T-helper 2 cell treated with Interferon-gamma antibody and Interleukin-4, amounts not matched to agents 5 μg/mL and 100 μg/mL, for 36 hours (primary cell): Measurements from ENCODE around the gene POLN.
"Not testable (repeated sequence)": the region's sequence is repeated elsewhere in the genome, so short reads cannot be mapped to it uniquely, and the experiment has no call there.

Experiments used
- DNase-seq: peaks from one replicate; pipeline ENCODE4 v3.0.0; 2021; ENCODE audit warnings: low spot score
- H3K27ac Mint-ChIP-seq: one replicate; pipeline ENCODE4 v1.8.0; 2021; ENCODE audit warnings: mild to moderate bottlenecking, mixed read lengths
- H3K27me3 Mint-ChIP-seq: one replicate; pipeline ENCODE4 v1.8.0; 2021; ENCODE audit warnings: low read depth, mixed read lengths
- H3K36me3 Mint-ChIP-seq: one replicate; pipeline ENCODE4 v1.8.0; 2021; ENCODE audit warnings: low read depth, mixed read lengths
- H3K4me1 Mint-ChIP-seq: one replicate; pipeline ENCODE4 v1.8.0; 2021; ENCODE audit warnings: low read depth, mixed read lengths
- H3K4me3 Mint-ChIP-seq: one replicate; pipeline ENCODE4 v1.8.0; 2022; ENCODE audit warnings: mild to moderate bottlenecking, moderate library complexity, mixed read lengths
- H3K9me3 Mint-ChIP-seq: one replicate; pipeline ENCODE4 v1.8.0; 2021; ENCODE audit warnings: mixed read lengths

POLN gene

DNA sequence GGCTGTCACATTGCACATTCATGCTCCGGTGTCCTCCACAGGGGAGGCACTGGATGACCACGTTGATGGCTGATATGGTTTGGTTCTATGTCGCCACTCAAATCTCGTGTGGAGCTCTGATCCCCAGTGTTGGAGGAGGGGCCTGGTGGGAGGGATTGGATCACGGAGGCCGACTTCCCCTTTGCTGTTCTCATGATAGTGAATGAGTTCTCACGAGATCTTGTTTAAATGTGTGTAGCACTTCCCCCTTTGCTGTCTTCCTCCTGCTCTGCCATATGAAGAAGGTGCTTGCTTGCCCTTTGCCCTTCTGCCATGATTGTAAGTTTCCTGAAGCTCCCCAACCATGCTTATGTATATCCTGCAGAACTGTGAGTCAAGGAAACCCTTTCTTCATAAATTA, 205.1 kb downstream of the POLN start:
- DNase-seq, result no peak
- Mint-ChIP-seq H3K36me3 (no peaks in the 10 kb centered on the region), H3K4me3 (no peak overlapping the region), H3K4me1 (peaks cover 2% of the 10 kb centered on the region), H3K27ac (no peak overlapping the region), H3K27me3 (peaks cover 58% of the 10 kb centered on the region), H3K9me3 (no peaks in the 10 kb centered on the region)

DNA sequence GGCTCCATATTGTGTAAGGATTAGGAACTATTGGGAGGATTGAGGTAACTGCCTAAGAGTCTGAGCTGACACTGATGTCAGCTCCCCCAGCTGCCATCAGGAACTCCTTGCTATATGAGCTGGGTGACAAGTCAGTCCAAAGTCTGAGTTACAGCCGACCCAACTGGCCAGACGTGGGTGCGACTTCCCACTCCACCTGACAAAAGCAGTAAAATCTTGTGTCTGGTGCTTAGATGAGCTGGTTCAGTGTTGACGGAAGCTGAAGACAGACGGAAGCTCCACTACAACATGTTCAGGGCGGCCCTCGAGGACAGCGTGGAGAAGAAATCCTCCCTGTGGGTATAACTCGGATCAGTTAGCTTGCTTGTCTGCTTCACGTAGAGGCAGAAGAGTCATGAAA, 205.6 kb downstream of the POLN start:
- Mint-ChIP-seq H3K27ac (no peak overlapping the region), H3K4me1 (peaks cover 2% of the 10 kb centered on the region), H3K9me3 (no peaks in the 10 kb centered on the region), H3K4me3 (no peak overlapping the region), H3K27me3 (peaks cover 56% of the 10 kb centered on the region), H3K36me3 (no peaks in the 10 kb centered on the region)
- no peak for DNase-seq

DNA sequence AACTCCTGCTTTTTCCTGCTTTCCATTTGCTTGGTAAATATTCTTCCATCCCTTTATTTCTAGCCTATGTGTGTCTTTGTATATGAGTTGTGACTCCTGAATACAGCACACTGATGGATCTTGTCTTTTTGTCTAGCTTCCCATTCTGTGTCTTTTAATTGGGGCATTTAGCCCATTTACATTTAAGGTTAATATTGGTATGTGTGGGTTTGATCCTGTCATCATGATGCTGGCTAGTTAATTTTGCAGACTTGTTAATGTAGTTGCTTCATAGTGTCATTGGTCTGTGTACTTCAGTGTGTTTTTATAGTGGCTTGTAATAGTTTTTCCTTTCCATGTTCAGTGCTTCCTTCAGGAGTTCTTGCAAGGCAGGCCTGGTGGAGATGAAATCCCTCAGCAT, 210.8 kb downstream of the POLN start:
- not testable (repeated sequence) for DNase-seq, H3K4me1 Mint-ChIP-seq, H3K27ac Mint-ChIP-seq, H3K36me3 Mint-ChIP-seq, H3K4me3 Mint-ChIP-seq
- H3K27me3 Mint-ChIP-seq, result peaks cover 63% of the 10 kb centered on the region
- peaks cover 12% of the 10 kb centered on the region for H3K9me3 Mint-ChIP-seq

DNA sequence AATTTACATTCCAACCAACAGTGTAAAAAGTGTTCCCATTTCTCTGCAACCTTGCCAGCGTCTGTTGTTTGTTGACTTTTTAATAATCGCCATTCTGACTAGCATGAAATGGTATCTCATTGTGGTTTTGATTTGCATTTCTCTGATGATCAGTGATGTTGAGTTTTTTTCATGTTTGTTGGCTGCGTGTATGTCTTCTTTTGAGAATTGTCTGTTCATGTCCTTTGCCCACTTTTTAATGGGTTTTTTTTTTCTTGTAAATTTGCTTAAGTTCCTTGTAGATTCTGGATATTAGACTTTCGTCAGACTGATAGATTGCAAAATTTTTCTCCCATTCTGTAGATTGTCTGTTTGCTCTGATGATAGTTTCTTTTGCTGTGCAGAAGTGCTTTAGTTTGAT, 214.8 kb downstream of the POLN start:
- not testable (repeated sequence) for DNase-seq, H3K4me1 Mint-ChIP-seq, H3K27ac Mint-ChIP-seq, H3K36me3 Mint-ChIP-seq, H3K4me3 Mint-ChIP-seq
- Mint-ChIP-seq H3K27me3 (peaks cover 59% of the 10 kb centered on the region), H3K9me3 (peaks cover 12% of the 10 kb centered on the region)

DNA sequence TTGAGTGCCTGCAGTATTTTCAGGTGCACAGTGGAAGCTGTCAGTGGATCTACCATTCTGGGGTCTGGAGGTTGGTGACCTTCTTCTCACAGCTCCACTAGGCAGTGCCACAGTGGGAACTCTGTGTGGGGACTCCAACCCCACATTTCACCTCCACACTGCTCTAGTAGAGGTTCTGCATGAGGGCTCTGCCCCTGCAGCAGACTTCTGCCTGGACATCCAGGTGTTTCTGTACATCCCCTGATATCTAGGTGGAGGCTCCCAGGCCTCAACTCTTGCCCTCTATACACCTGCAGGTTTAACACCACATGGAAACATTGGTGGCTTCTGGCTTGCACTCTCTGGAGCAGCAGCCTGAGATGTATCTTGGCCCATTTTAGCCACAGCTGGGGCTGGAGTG, 216.1 kb downstream of the POLN start:
- no peaks in the 10 kb centered on the region for H3K36me3 Mint-ChIP-seq
- H3K4me1 Mint-ChIP-seq, result no peaks in the 10 kb centered on the region
- H3K27ac Mint-ChIP-seq, result no peak overlapping the region
- H3K27me3 Mint-ChIP-seq, result peaks cover 64% of the 10 kb centered on the region
- peaks cover 12% of the 10 kb centered on the region for H3K9me3 Mint-ChIP-seq
- H3K4me3 Mint-ChIP-seq, result no peak overlapping the region
- no peak for DNase-seq

DNA sequence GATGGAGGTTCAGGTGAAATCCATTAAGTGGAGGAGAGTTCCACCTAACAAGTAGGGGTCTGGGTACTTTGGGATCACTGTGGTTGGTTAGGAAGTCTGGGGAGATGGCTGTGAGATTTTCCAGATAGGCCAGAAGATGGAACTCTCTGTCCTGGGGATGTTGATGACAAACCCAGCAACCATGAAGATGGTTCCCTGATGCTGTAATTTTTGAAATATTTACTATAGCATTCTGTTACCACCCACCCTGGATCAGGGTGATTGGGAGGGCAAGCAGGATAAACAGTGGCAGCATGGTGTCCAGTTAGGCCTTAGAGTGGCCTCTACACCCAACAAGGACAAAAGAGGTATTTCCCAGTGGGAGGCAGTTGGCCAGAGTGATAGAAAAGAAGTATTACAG, 217.2 kb downstream of the POLN start:
- peaks cover 66% of the 10 kb centered on the region for H3K27me3 Mint-ChIP-seq

More for the DNA sequence above, 217.2 kb downstream of the POLN start:
- H3K9me3 Mint-ChIP-seq, result peaks cover 12% of the 10 kb centered on the region
- no peak overlapping the region for H3K4me3 Mint-ChIP-seq
- H3K36me3 Mint-ChIP-seq, result no peaks in the 10 kb centered on the region
- H3K27ac Mint-ChIP-seq, result no peak overlapping the region
- no peaks in the 10 kb centered on the region for H3K4me1 Mint-ChIP-seq
- no peak for DNase-seq
